HL-60 (cell line): ENCODE results near the gene TLR3.

Experiments used
- SPI1 ChIP-seq: IDR thresholded peaks from 2 replicates; pipeline ENCODE4 v1.6.1; 2012; ENCODE audit warnings: low read depth, mild to moderate bottlenecking, borderline replicate concordance
- TF ChIP-seq, protein P1 (sequence below): IDR thresholded peaks from one replicate; pipeline ENCODE4 v1.5.1; 2011; ENCODE audit warnings: low read length, control low read depth, inconsistent platforms; ENCODE audit not compliant: insufficient read depth
- TF ChIP-seq, protein P2 (sequence below): IDR thresholded peaks from 2 replicates; pipeline ENCODE4 v1.6.1; 2012; ENCODE audit warnings: low read depth; ENCODE audit not compliant: insufficient replicate concordance

DNA sequence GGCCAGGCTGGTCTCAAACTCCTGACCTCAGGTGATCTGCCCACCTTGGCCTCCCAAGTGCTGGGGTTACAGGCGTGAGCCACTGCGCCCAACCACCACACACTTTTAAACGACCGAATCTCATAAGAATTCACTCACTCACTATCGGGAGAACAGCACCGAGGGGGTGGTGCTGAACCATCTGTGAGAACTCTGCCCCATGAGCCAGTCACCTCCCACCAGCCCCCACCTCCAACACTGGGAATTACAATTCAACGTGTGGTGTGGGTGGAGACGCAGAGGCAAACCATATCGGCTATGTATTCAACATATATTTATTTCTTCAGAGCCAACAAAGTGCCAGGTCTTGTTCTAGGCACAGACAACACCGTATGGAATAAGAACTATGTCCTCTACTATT, 3.6 kb downstream of the TLR3 start:
- no peak for TF ChIP-seq SPI1
- TF ChIP-seq, protein P1, sequence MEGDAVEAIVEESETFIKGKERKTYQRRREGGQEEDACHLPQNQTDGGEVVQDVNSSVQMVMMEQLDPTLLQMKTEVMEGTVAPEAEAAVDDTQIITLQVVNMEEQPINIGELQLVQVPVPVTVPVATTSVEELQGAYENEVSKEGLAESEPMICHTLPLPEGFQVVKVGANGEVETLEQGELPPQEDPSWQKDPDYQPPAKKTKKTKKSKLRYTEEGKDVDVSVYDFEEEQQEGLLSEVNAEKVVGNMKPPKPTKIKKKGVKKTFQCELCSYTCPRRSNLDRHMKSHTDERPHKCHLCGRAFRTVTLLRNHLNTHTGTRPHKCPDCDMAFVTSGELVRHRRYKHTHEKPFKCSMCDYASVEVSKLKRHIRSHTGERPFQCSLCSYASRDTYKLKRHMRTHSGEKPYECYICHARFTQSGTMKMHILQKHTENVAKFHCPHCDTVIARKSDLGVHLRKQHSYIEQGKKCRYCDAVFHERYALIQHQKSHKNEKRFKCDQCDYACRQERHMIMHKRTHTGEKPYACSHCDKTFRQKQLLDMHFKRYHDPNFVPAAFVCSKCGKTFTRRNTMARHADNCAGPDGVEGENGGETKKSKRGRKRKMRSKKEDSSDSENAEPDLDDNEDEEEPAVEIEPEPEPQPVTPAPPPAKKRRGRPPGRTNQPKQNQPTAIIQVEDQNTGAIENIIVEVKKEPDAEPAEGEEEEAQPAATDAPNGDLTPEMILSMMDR: no peak
- TF ChIP-seq, protein P2, sequence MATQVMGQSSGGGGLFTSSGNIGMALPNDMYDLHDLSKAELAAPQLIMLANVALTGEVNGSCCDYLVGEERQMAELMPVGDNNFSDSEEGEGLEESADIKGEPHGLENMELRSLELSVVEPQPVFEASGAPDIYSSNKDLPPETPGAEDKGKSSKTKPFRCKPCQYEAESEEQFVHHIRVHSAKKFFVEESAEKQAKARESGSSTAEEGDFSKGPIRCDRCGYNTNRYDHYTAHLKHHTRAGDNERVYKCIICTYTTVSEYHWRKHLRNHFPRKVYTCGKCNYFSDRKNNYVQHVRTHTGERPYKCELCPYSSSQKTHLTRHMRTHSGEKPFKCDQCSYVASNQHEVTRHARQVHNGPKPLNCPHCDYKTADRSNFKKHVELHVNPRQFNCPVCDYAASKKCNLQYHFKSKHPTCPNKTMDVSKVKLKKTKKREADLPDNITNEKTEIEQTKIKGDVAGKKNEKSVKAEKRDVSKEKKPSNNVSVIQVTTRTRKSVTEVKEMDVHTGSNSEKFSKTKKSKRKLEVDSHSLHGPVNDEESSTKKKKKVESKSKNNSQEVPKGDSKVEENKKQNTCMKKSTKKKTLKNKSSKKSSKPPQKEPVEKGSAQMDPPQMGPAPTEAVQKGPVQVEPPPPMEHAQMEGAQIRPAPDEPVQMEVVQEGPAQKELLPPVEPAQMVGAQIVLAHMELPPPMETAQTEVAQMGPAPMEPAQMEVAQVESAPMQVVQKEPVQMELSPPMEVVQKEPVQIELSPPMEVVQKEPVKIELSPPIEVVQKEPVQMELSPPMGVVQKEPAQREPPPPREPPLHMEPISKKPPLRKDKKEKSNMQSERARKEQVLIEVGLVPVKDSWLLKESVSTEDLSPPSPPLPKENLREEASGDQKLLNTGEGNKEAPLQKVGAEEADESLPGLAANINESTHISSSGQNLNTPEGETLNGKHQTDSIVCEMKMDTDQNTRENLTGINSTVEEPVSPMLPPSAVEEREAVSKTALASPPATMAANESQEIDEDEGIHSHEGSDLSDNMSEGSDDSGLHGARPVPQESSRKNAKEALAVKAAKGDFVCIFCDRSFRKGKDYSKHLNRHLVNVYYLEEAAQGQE: no peak
